Cardiac muscle cell (in vitro differentiated cells and primary cell): ENCODE measurements around the gene THEM4. TPM values are rescaled to one million over a fixed set of nuclear protein-coding genes. Genes with fewer than 3 reads are reported as not detected.
A peak's percentile ranks its signal among the peaks of the same experiment; 100 is the strongest.
"Not testable (repeated sequence)": the region's sequence is repeated elsewhere in the genome, so short reads cannot be mapped to it uniquely, and the experiment has no call there.

Source experiments
- DNase-seq, 2 donors: peaks; one replicate each; pipeline versions ENCODE4 v3.0.0 to v3.0.0-alpha.2; 2010 to 2017; ENCODE audit warnings: low read depth in 1 of 2, low spot score in 1 of 2
- H3K27ac ChIP-seq: fragments of 200-600 bp; sonication (generic); 2 replicates; pipeline ENCODE4 v1.5.1; 2016
- H3K27me3 ChIP-seq: fragments of 200-600 bp; sonication (generic); 2 replicates; pipeline ENCODE4 v1.6.0; 2016; ENCODE audit warnings: control low read depth
- H3K36me3 ChIP-seq: fragments of 200-600 bp; sonication (generic); 2 replicates; pipeline ENCODE4 v1.5.1; 2016; ENCODE audit warnings: control low read depth
- H3K4me1 ChIP-seq: fragments of 200-600 bp; sonication (generic); 2 replicates; pipeline ENCODE4 v1.8.1; 2017; ENCODE audit warnings: low read depth, mild to moderate bottlenecking, mixed run types
- H3K4me3 ChIP-seq: fragments of 200-600 bp; sonication (generic); 2 replicates; pipeline ENCODE4 v1.5.1; 2016; ENCODE audit warnings: mild to moderate bottlenecking
- H3K9me3 ChIP-seq: fragments of 200-600 bp; sonication (generic); 2 replicates; pipeline ENCODE4 v1.5.1; 2017; ENCODE audit warnings: low read depth, mild to moderate bottlenecking, control low read depth
- polyA plus RNA-seq: library from polyadenylated mRNA; unstranded; fragments of >200 nt; fragmentation: Nextera tagmentation; extraction: Ambion mirVana; gene quantifications from 2 replicates; pipeline ENCODE4 v1.2.1, GENCODE V29; 2016
- total RNA-seq: library from RNA; depleted of rRNA; stranded (reverse); fragments of >200 nt; gene quantifications from 2 replicates; pipeline ENCODE4 v1.2.3, GENCODE V29; 2016
- TF ChIP-seq, protein P1 (sequence below): IDR thresholded peaks from 2 replicates; pipeline ENCODE4 v1.5.1; 2012; ENCODE audit warnings: low read depth, mild to moderate bottlenecking, low read length

The THEM4 gene
- total and polyA plus RNA-seq, 2 experiments from 2014 or later: 26.8 to 61.9 TPM

DNA sequence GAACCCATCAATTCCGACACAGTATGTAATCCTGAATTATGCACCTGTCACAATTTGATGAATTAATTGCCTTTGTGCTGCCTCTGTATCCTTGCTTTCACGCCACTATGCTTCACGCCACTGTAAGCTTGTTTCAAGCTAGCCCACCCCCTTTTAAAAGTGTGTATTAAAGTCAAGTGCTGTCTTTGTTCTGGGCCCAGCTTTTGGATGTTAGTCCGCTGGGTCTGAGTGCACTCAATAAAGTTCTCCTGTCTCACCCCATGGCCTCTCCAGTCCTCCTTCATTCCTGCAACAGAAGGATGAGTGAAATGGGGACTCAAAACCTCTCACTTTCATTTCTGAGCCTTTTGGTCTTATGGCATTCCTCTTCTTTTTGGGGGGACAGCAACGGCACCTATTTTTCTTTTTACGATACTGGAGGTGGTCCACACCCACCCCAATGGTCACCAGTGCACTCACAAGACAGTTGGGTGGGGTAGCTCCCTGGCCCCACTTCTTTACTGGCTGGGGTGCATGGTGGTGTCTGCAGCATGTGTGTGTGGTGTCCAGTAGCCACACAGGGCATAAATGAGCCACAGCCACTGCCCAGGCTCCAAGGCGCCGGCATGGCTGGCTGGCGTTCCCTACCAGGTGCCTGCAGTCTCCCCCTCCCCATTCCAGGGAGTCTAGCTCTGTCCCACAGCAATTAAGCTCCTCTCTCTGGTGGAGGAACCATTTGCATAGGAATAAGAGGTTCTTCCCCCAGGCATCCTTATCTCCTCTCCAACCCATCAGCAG lies 1.8 kb downstream of the THEM4 start:
- no peak overlapping the region for H3K4me3 ChIP-seq
- DNase-seq: no peak
- no peaks in the 10 kb centered on the region for H3K9me3 ChIP-seq
- H3K27ac ChIP-seq: no peak overlapping the region
- TF ChIP-seq, protein P1, sequence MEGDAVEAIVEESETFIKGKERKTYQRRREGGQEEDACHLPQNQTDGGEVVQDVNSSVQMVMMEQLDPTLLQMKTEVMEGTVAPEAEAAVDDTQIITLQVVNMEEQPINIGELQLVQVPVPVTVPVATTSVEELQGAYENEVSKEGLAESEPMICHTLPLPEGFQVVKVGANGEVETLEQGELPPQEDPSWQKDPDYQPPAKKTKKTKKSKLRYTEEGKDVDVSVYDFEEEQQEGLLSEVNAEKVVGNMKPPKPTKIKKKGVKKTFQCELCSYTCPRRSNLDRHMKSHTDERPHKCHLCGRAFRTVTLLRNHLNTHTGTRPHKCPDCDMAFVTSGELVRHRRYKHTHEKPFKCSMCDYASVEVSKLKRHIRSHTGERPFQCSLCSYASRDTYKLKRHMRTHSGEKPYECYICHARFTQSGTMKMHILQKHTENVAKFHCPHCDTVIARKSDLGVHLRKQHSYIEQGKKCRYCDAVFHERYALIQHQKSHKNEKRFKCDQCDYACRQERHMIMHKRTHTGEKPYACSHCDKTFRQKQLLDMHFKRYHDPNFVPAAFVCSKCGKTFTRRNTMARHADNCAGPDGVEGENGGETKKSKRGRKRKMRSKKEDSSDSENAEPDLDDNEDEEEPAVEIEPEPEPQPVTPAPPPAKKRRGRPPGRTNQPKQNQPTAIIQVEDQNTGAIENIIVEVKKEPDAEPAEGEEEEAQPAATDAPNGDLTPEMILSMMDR: no peak
- H3K36me3 ChIP-seq: no peaks in the 10 kb centered on the region
- peaks cover 20% of the 10 kb centered on the region for H3K4me1 ChIP-seq
- H3K27me3 ChIP-seq: no peaks in the 10 kb centered on the region

DNA sequence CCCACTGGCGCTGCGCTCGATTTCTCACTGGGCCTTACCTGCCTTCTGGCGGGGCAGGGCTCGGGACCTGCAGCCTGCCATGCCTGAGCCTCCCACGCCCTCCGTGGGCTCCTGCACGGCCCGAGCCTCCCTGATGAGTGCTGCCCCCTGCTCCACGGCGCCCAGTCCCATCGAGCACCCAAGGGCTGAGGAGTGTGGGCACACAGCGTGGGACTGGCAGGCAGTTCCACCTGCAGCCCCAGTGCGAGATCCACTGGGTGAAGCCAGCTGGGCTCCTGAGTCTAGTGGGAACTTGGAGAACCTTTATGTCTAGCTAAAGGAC lies 3.0 kb downstream of the THEM4 start:
- H3K4me3 ChIP-seq, H3K9me3 ChIP-seq, H3K36me3 ChIP-seq, H3K27me3 ChIP-seq, DNase-seq: not testable (repeated sequence)
- Histone ChIP-seq H3K4me1 (peaks cover 20% of the 10 kb centered on the region), H3K27ac (peak overlapping the region; percentile 84)

DNA sequence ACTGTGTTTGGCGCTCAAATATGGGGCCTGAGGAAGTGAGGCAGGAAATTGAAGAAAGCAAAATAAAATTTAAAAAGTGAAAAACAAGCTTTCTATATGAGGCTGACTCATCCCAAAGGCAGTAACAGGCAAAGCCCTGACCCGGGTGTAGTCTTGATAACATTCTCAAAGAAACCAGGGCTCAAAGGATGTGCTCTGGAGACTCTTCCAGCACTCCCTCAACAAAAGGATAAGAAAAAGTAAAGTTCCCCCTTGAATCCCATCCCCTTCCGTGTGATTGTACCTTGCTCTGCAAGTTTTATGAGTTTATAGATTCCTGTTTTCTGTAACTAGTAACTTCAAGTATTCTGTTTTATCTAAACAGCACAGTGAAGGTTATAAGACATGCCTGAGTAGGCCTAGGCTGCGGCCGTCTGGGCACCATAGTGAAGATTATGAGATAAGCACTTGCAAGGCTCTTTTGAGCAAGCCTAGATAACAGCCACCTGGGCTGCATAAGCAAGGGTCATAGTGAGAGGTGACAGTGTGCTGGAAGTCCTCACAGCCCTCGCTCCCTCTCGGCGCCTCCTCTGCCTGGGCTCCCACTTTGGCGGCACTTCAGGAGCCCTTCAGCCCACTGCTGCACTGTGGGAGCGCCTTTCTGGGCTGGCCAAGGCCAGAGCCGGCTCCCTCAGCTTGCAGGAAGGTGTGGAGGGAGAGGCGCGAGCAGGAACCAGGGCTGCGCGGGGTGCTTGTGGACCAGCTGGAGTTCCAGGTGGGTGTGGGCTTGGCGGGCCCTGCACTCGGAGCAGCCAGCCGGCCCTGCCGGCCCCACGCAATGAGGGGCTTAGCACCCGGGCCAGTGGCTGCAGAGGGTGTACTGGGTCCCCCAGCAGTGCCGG lies 3.6 kb downstream of the THEM4 start:
- not testable (repeated sequence) for H3K4me3 ChIP-seq, H3K36me3 ChIP-seq, H3K27me3 ChIP-seq, H3K9me3 ChIP-seq
- peak overlapping the region; percentile 84 for H3K27ac ChIP-seq
- peaks cover 20% of the 10 kb centered on the region for H3K4me1 ChIP-seq
- peak; percentile 44 to 62 for DNase-seq

DNA sequence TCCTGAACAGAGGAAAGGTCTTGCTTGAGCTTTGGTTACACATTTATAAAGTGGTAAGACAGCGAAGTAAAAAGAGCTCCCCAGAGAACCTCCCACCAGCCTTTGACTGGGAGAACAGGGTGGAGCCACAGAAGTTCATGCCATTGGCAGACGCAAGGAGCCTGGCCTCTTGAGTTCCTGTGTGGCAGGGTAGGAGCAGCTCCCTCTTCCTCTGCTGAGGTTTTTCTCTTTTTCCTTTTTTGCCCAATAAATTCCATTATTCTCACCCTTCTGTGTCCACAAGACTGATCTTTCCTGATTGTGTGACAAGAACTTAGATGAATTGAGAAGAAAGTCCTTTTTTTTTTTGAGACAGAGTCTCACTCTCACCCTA lies 4.3 kb downstream of the THEM4 start:
- Histone ChIP-seq H3K4me3 (no peak overlapping the region), H3K36me3 (no peaks in the 10 kb centered on the region), H3K27me3 (no peaks in the 10 kb centered on the region), H3K4me1 (peaks cover 20% of the 10 kb centered on the region), H3K9me3 (no peaks in the 10 kb centered on the region), H3K27ac (peak overlapping the region; percentile 84)
- TF ChIP-seq, protein P1: no peak
- peak; percentile 11 to 62 for DNase-seq

DNA sequence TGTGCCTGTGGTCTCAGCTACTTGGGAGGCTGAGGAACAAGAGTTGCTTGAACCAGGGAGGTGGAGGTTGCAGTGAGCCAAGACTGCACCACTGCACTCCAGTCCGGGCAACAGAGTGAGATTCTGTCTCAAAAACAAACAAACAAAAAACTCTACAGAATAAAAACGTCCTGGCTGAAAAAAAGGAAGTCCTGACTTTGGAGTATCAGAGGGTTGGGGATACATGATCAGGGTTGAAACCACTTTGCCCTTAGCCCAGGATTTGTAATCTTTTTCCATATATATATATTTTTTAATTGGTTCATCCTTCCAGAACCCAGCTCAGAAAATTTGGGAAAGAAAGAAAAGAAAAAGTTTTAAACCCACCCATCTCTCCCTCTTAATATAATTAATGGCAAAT lies 6.5 kb downstream of the THEM4 start:
- no peak overlapping the region for H3K27ac ChIP-seq
- TF ChIP-seq, protein P1: no peak
- H3K9me3 ChIP-seq: no peaks in the 10 kb centered on the region
- H3K36me3 ChIP-seq: no peaks in the 10 kb centered on the region
- H3K4me1 ChIP-seq: peaks cover 20% of the 10 kb centered on the region
- no peak for DNase-seq
- no peak overlapping the region for H3K4me3 ChIP-seq
- no peaks in the 10 kb centered on the region for H3K27me3 ChIP-seq

DNA sequence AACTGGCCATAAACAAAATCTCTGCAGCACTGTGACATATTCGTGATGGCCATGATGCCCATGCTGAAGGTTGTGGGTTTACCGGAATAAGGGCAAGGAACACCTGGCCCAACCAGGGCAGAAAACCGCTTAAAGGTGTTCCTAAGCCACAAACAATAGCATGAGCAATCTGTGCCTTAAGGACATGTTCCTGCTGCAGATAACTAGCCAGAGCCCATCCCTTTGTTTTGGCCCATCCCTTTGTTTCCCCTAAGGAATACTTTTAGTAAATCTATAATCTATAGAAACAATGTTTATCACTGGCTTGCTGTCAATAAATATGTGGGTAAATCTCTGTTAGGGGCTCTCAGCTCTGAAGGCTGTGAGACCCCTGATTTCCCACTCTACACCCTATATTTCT lies 8.5 kb downstream of the THEM4 start:
- H3K27ac ChIP-seq, H3K36me3 ChIP-seq, H3K27me3 ChIP-seq, H3K4me3 ChIP-seq, H3K9me3 ChIP-seq, DNase-seq: not testable (repeated sequence)
- H3K4me1 ChIP-seq: peaks cover 14% of the 10 kb centered on the region

DNA sequence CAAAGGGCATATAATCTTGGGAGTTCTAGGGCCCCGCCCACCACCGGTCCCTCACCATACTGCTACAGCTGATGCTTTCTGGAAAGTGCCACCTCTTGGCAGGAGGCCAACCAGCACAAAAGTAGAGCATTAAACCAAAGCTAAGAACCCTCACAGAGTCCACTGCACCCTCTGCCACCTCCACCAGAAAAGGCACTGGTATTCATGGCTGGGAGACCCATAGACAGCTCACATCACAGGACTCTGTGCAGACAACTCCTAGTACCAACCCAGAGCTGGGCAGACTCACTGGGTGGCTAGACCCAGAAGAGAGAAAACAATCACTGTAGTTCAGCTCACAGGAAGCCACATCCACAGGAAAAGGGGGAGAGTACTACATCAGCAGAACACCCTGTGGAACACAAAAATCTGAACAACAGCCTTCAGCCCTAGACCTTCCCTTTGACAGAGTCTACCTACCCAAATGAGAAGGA lies 10.8 kb downstream of the THEM4 start:
- Histone ChIP-seq H3K4me3 (no peak overlapping the region), H3K36me3 (peaks cover 11% of the 10 kb centered on the region), H3K27ac (no peak overlapping the region), H3K9me3 (no peaks in the 10 kb centered on the region), H3K27me3 (no peaks in the 10 kb centered on the region), H3K4me1 (no peaks in the 10 kb centered on the region)
- DNase-seq: peak in 1 of 2 donors; percentile 8
- TF ChIP-seq, protein P1: no peak
